HAP-1 (cell line): ENCODE measurements around the gene ABCB1.
A peak's percentile ranks its signal among the peaks of the same experiment; 100 is the strongest.

ENCODE experiments used
- DNase-seq, 2 experiments: peaks; one replicate each; pipeline ENCODE4 v3.0.0-alpha.2; 2016 to 2020; ENCODE audit warnings: low spot score in 2 of 2
- H3K27me3 ChIP-seq: fragments of 250-450 bp; sonication (Bioruptor Pico); 2 replicates; pipeline ENCODE4 v1.5.1; 2020; ENCODE audit warnings: low read depth, mild to moderate bottlenecking, moderate library complexity
- H3K36me3 ChIP-seq: fragments of 250-450 bp; sonication (Bioruptor Pico); replicated peaks from 2 replicates; pipeline ENCODE4 v1.5.1; 2020; ENCODE audit warnings: mild to moderate bottlenecking
- H3K4me1 ChIP-seq: fragments of 250-450 bp; sonication (Bioruptor Pico); 2 replicates; pipeline ENCODE4 v1.5.1; 2020; ENCODE audit warnings: mild to moderate bottlenecking
- H3K4me3 ChIP-seq: fragments of 250-450 bp; sonication (Bioruptor Pico); 2 replicates; pipeline ENCODE4 v1.5.1; 2020; ENCODE audit warnings: mild to moderate bottlenecking, moderate library complexity
- H3K9me3 ChIP-seq: fragments of 250-450 bp; sonication (Bioruptor Pico); 2 replicates; pipeline ENCODE4 v1.5.1; 2020; ENCODE audit warnings: mild to moderate bottlenecking, moderate library complexity
- in situ Hi-C: fragments of 300-500 bp; cut with MboI; formaldehyde crosslinking; loops from 3 replicates; pipeline ENCODE4 v1.14.3; 2020; ENCODE audit warnings: low sequenced_read_pairs, inconsistent platforms, mixed read lengths

Gene ABCB1

GRCh38 chr7:87518735-87519134, 81.9 kb downstream of the ABCB1 start:
- H3K4me3 ChIP-seq = no peak overlapping the region
- H3K27me3 ChIP-seq = no peaks in the 10 kb centered on the region
- no peaks in the 10 kb centered on the region for H3K36me3 ChIP-seq
- in situ Hi-C loops = loop anchor here (25.0 kb wide), 2 partner anchors 369 to 594 kb away; partner anchors contain the start of genes DBF4 and SLC25A40
- DNase-seq = no peak
- H3K4me1 ChIP-seq = no peaks in the 10 kb centered on the region
- H3K9me3 ChIP-seq = no peaks in the 10 kb centered on the region

GRCh38 chr7:87517891-87518290, 82.8 kb downstream of the ABCB1 start:
- no peaks in the 10 kb centered on the region for H3K9me3 ChIP-seq
- no peak overlapping the region for H3K4me3 ChIP-seq
- in situ Hi-C loops = loop anchor here (25.0 kb wide), 2 partner anchors 369 to 594 kb away; partner anchors contain the start of genes DBF4 and SLC25A40
- H3K4me1 ChIP-seq = no peaks in the 10 kb centered on the region
- H3K36me3 ChIP-seq = no peaks in the 10 kb centered on the region
- no peaks in the 10 kb centered on the region for H3K27me3 ChIP-seq
- DNase-seq = no peak

- no peaks in the 10 kb centered on the region for H3K4me1 ChIP-seq
- H3K36me3 ChIP-seq = no peaks in the 10 kb centered on the region
- DNase-seq = no peak
- no peaks in the 10 kb centered on the region for H3K9me3 ChIP-seq
- in situ Hi-C loops = loop anchor here (25.0 kb wide), 2 partner anchors 370 to 595 kb away; partner anchors contain the start of genes DBF4 and SLC25A40
- H3K4me3 ChIP-seq = no peak overlapping the region
- H3K27me3 ChIP-seq = no peaks in the 10 kb centered on the region
Observed at GRCh38 chr7:87517136-87517815, 83.4 kb downstream of the ABCB1 start.

- no peaks in the 10 kb centered on the region for H3K9me3 ChIP-seq
- in situ Hi-C loops = loop anchor here (25.0 kb wide), 2 partner anchors 373 to 598 kb away; partner anchors contain the start of genes DBF4 and SLC25A40
- no peak for DNase-seq
- no peaks in the 10 kb centered on the region for H3K27me3 ChIP-seq
- no peak overlapping the region for H3K4me3 ChIP-seq
- H3K36me3 ChIP-seq = no peaks in the 10 kb centered on the region
- H3K4me1 ChIP-seq = no peaks in the 10 kb centered on the region
Observed at GRCh38 chr7:87513735-87514335, 86.8 kb downstream of the ABCB1 start.

- Histone ChIP-seq H3K4me3 (no peak overlapping the region), H3K4me1 (no peaks in the 10 kb centered on the region), H3K36me3 (no peaks in the 10 kb centered on the region), H3K27me3 (no peaks in the 10 kb centered on the region), H3K9me3 (no peaks in the 10 kb centered on the region)
- in situ Hi-C loops = loop anchor here (25.0 kb wide), 2 partner anchors 374 to 599 kb away; partner anchors contain the start of genes DBF4 and SLC25A40
- no peak for DNase-seq
Observed at GRCh38 chr7:87512906-87513305, 87.8 kb downstream of the ABCB1 start.

GRCh38 chr7:87511510-87511909, 89.2 kb downstream of the ABCB1 start:
- no peak overlapping the region for H3K4me3 ChIP-seq
- no peaks in the 10 kb centered on the region for H3K9me3 ChIP-seq
- no peak for DNase-seq
- in situ Hi-C loops = loop anchor here (25.0 kb wide), 2 partner anchors 376 to 601 kb away; partner anchors contain the start of genes DBF4 and SLC25A40
- no peaks in the 10 kb centered on the region for H3K36me3 ChIP-seq
- no peaks in the 10 kb centered on the region for H3K27me3 ChIP-seq
- no peaks in the 10 kb centered on the region for H3K4me1 ChIP-seq

- no peak for DNase-seq
- Histone ChIP-seq H3K4me1 (no peaks in the 10 kb centered on the region), H3K36me3 (no peaks in the 10 kb centered on the region), H3K27me3 (no peaks in the 10 kb centered on the region), H3K4me3 (no peak overlapping the region), H3K9me3 (no peaks in the 10 kb centered on the region)
- in situ Hi-C loops = loop anchor here (25.0 kb wide), 2 partner anchors 377 to 602 kb away; partner anchors contain the start of genes DBF4 and SLC25A40
Observed at GRCh38 chr7:87510411-87510875, 90.2 kb downstream of the ABCB1 start.

- DNase-seq = no peak
- in situ Hi-C loops = loop anchor here (25.0 kb wide), 2 partner anchors 380 to 605 kb away; partner anchors contain the start of genes DBF4 and SLC25A40
Observed at GRCh38 chr7:87507446-87507845, 93.2 kb downstream of the ABCB1 start.

GRCh38 chr7:87506246-87507180, 94.2 kb downstream of the ABCB1 start:
- Histone ChIP-seq H3K27me3 (no peaks in the 10 kb centered on the region), H3K9me3 (no peaks in the 10 kb centered on the region), H3K36me3 (no peaks in the 10 kb centered on the region), H3K4me1 (no peaks in the 10 kb centered on the region), H3K4me3 (no peak overlapping the region)
- in situ Hi-C loops = loop anchor here (25.0 kb wide), 2 partner anchors 381 to 606 kb away; partner anchors contain the start of genes DBF4 and SLC25A40
- peak in 1 of 2 experiments; percentile 34 for DNase-seq

More at GRCh38 chr7:87507446-87507845, 93.2 kb downstream of the ABCB1 start:
- Histone ChIP-seq H3K36me3 (no peaks in the 10 kb centered on the region), H3K9me3 (no peaks in the 10 kb centered on the region), H3K4me3 (no peak overlapping the region), H3K27me3 (no peaks in the 10 kb centered on the region), H3K4me1 (no peaks in the 10 kb centered on the region)

- H3K4me1 ChIP-seq = no peaks in the 10 kb centered on the region
- H3K27me3 ChIP-seq = no peaks in the 10 kb centered on the region
- no peak overlapping the region for H3K4me3 ChIP-seq
- no peaks in the 10 kb centered on the region for H3K36me3 ChIP-seq
- in situ Hi-C loops = loop anchor here (25.0 kb wide), 2 partner anchors 382 to 607 kb away; partner anchors contain the start of genes DBF4 and SLC25A40
- no peaks in the 10 kb centered on the region for H3K9me3 ChIP-seq
- no peak for DNase-seq
Observed at GRCh38 chr7:87505557-87506245, 95.0 kb downstream of the ABCB1 start.

- Histone ChIP-seq H3K4me1 (no peaks in the 10 kb centered on the region), H3K27me3 (no peaks in the 10 kb centered on the region), H3K9me3 (no peaks in the 10 kb centered on the region), H3K36me3 (no peaks in the 10 kb centered on the region), H3K4me3 (no peak overlapping the region)
- no peak for DNase-seq
- in situ Hi-C loops = loop anchor here (25.0 kb wide), 2 partner anchors 382 to 607 kb away; partner anchors contain the start of genes DBF4 and SLC25A40
Observed at GRCh38 chr7:87505122-87505521, 95.6 kb downstream of the ABCB1 start.

GRCh38 chr7:87499494-87499893, 101.2 kb downstream of the ABCB1 start:
- H3K4me3 ChIP-seq = no peak overlapping the region
- H3K9me3 ChIP-seq = no peaks in the 10 kb centered on the region
- H3K4me1 ChIP-seq = no peaks in the 10 kb centered on the region
- no peak for DNase-seq
- in situ Hi-C loops = no loop called here
- no peaks in the 10 kb centered on the region for H3K36me3 ChIP-seq
- no peaks in the 10 kb centered on the region for H3K27me3 ChIP-seq
